ENCODE data around the gene FMN2.

FMN2 gene

GRCh38 chr1:240278082-240278481, 186.4 kb downstream of the FMN2 start:
- no peak for TF ChIP-seq BACH2 (CRISPR knock-in tag; IDR thresholded peaks at IDR 0.05; ENCODE audit: borderline replicate concordance)
- no peak for TF ChIP-seq ZFP30 (CRISPR knock-in tag; IDR thresholded peaks at IDR 0.05)
- TF ChIP-seq TSHZ2 (CRISPR knock-in tag; IDR thresholded peaks at IDR 0.05) = no peak
- no peak for TF ChIP-seq POU6F1 (CRISPR knock-in tag; IDR thresholded peaks at IDR 0.05; ENCODE audit: borderline replicate concordance, low read depth)
- TF ChIP-seq GLIS3 (CRISPR knock-in tag; IDR thresholded peaks at IDR 0.05) = no peak
- no peak for TF ChIP-seq SNAI2 (CRISPR knock-in tag; IDR thresholded peaks at IDR 0.05)
- TF ChIP-seq RARB (CRISPR knock-in tag; IDR thresholded peaks at IDR 0.05) = no peak
- no peak for TF ChIP-seq TOX (CRISPR knock-in tag; IDR thresholded peaks at IDR 0.05; ENCODE audit: borderline replicate concordance)
- TF ChIP-seq ZFP3 (CRISPR knock-in tag; IDR thresholded peaks at IDR 0.05) = no peak
- no peak for TF ChIP-seq PATZ1 (CRISPR knock-in tag; IDR thresholded peaks at IDR 0.05; ENCODE audit: borderline replicate concordance)
- ATAC-seq = no peak

GRCh38 chr1:240280560-240281322, 189.1 kb downstream of the FMN2 start:
- TF ChIP-seq GLIS3 (CRISPR knock-in tag; IDR thresholded peaks at IDR 0.05) = no peak
- no peak for TF ChIP-seq PATZ1 (CRISPR knock-in tag; IDR thresholded peaks at IDR 0.05; ENCODE audit: borderline replicate concordance)
- TF ChIP-seq CREB5 (CRISPR knock-in tag; IDR thresholded peaks at IDR 0.05; ENCODE audit: low read depth) = no peak
- no peak for TF ChIP-seq RARB (CRISPR knock-in tag; IDR thresholded peaks at IDR 0.05)
- TF ChIP-seq ARNTL (CRISPR knock-in tag; IDR thresholded peaks at IDR 0.05; ENCODE audit: borderline replicate concordance, low read depth) = no peak
- TF ChIP-seq ZNF8 (CRISPR knock-in tag; IDR thresholded peaks at IDR 0.05) = no peak
- TF ChIP-seq ISL1 (CRISPR knock-in tag; IDR thresholded peaks at IDR 0.05) = no peak
- TF ChIP-seq ZFP30 (CRISPR knock-in tag; IDR thresholded peaks at IDR 0.05) = no peak
- TF ChIP-seq ZNF70 (CRISPR knock-in tag; IDR thresholded peaks at IDR 0.05) = no peak
- no peak for TF ChIP-seq TOX (CRISPR knock-in tag; IDR thresholded peaks at IDR 0.05; ENCODE audit: borderline replicate concordance)
- TF ChIP-seq OSR1 (CRISPR knock-in tag; IDR thresholded peaks at IDR 0.05) = no peak
- ATAC-seq = no peak

- no peak for ATAC-seq
- TF ChIP-seq CSDC2 (CRISPR knock-in tag; IDR thresholded peaks at IDR 0.05) = no peak
- no peak for TF ChIP-seq TCF4 (CRISPR knock-in tag; IDR thresholded peaks at IDR 0.05; ENCODE audit: borderline replicate concordance)
- TF ChIP-seq PATZ1 (CRISPR knock-in tag; IDR thresholded peaks at IDR 0.05; ENCODE audit: borderline replicate concordance) = no peak
- TF ChIP-seq BACH2 (CRISPR knock-in tag; IDR thresholded peaks at IDR 0.05; ENCODE audit: borderline replicate concordance) = no peak
- TF ChIP-seq ISL1 (CRISPR knock-in tag; IDR thresholded peaks at IDR 0.05) = no peak
- TF ChIP-seq RARB (CRISPR knock-in tag; IDR thresholded peaks at IDR 0.05) = no peak
- TF ChIP-seq ZFP30 (CRISPR knock-in tag; IDR thresholded peaks at IDR 0.05) = no peak
- TF ChIP-seq ZC3H10 (CRISPR knock-in tag; IDR thresholded peaks at IDR 0.05) = no peak
- TF ChIP-seq GLIS3 (CRISPR knock-in tag; IDR thresholded peaks at IDR 0.05) = no peak
- no peak for TF ChIP-seq ZNF8 (CRISPR knock-in tag; IDR thresholded peaks at IDR 0.05)
- TF ChIP-seq CREB5 (CRISPR knock-in tag; IDR thresholded peaks at IDR 0.05; ENCODE audit: low read depth) = no peak
- no peak for TF ChIP-seq ARNTL (CRISPR knock-in tag; IDR thresholded peaks at IDR 0.05; ENCODE audit: borderline replicate concordance, low read depth)
- no peak for TF ChIP-seq TOX (CRISPR knock-in tag; IDR thresholded peaks at IDR 0.05; ENCODE audit: borderline replicate concordance)
These were observed 190.6 kb downstream of the FMN2 start for GRCh38 chr1:240282061-240282830.
